ENCODE results near the gene CYTH1.

DNA sequence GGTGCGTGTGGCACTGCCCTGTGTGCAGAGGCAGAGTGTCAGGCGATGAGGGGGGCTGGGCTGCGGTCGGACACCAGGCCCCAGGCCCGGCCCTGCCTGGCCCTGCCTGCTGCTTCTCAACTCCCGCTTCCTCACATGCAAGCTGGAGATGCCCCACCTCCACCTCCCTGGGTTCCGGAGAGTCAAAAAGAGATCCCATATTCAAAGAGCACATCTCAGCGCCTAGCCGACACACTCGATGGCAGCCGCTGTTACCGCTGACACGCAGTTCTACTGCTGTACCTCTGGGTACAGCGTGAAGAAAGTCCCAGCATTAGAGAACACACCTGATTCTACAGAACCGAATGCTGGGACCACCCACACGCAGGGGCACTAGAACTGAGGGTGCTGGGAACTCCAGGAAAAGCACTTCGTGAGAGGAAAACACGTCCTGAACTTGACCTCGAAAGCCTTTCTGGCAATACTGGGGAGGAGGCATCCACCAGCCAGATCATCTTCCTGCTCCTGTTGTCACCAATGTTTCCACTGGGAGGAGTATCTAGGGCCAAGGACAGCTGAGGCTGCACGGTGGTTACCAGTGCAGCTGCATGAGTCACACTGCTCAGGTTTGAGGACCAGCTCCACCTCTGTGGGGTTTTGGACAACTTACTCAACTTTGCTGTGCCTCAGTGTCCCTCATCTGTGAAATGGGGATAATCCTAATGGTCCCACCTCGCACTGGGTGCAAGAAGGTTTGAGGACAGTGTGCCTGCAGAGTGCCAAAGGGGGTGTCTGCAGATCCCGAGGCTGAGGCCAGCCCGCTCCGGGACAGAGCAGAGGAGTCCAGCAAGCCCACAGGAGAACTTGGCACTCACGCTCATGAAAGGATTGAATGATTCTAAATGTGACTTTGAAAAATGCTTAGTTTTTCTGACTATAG lies 104.5 kb downstream of the CYTH1 start:
- TF ChIP-seq, protein P1, sequence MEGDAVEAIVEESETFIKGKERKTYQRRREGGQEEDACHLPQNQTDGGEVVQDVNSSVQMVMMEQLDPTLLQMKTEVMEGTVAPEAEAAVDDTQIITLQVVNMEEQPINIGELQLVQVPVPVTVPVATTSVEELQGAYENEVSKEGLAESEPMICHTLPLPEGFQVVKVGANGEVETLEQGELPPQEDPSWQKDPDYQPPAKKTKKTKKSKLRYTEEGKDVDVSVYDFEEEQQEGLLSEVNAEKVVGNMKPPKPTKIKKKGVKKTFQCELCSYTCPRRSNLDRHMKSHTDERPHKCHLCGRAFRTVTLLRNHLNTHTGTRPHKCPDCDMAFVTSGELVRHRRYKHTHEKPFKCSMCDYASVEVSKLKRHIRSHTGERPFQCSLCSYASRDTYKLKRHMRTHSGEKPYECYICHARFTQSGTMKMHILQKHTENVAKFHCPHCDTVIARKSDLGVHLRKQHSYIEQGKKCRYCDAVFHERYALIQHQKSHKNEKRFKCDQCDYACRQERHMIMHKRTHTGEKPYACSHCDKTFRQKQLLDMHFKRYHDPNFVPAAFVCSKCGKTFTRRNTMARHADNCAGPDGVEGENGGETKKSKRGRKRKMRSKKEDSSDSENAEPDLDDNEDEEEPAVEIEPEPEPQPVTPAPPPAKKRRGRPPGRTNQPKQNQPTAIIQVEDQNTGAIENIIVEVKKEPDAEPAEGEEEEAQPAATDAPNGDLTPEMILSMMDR (IDR thresholded peaks at IDR 0.05; ENCODE audit: borderline replicate concordance, extremely low read depth, low read length, poor library complexity, severe bottlenecking), result no peak
- TF ChIP-seq EZH2 (IDR thresholded peaks at IDR 0.05; ENCODE audit: borderline replicate concordance, low read depth, low read length, severe bottlenecking), result no peak

Data from DND-41 (cell line).